Activated T-helper 1 cell treated with anti-CD3 and anti-CD28 coated beads, Interleukin-2, amount 50 U/mL, for 16 hours (primary cell): ENCODE data around the gene PRRG2.
A peak's percentile ranks its signal among the peaks of the same experiment; 100 is the strongest.

Experiments
- DNase-seq, 2 donors: peaks; one replicate each; pipeline ENCODE4 v3.0.0-alpha.2; 2020; ENCODE audit warnings: low read depth in 1 of 2, low spot score in 1 of 2

PRRG2 gene

GRCh38 chr19:49556412-49557398, 24.4 kb upstream of the PRRG2 start:
- DNase-seq, result no peak

GRCh38 chr19:49557641-49558325, 23.3 kb upstream of the PRRG2 start:
- no peak for DNase-seq

DNA sequence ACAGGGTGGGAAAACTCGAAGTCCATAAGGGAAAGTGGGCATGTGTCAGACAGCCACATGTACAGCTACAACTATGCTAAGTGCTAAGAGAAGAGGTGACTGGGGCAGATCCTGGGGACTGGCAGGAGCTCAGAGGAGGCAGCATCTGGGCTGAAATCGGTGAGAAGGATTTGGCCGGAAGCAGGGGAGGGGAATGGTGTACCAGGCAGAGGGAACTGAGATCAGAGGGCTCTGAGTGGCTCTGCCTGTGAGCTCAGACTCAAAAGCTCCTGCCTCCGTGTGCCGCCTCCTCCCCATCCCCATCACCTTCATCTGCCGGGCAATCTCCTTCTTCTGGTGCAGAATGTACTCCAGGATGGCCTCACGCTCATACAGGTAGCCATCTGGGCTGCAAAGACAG, 22.5 kb upstream of the PRRG2 start:
- no peak for DNase-seq

- no peak for DNase-seq
Observed at GRCh38 chr19:49559443-49559842, 21.7 kb upstream of the PRRG2 start.

DNA sequence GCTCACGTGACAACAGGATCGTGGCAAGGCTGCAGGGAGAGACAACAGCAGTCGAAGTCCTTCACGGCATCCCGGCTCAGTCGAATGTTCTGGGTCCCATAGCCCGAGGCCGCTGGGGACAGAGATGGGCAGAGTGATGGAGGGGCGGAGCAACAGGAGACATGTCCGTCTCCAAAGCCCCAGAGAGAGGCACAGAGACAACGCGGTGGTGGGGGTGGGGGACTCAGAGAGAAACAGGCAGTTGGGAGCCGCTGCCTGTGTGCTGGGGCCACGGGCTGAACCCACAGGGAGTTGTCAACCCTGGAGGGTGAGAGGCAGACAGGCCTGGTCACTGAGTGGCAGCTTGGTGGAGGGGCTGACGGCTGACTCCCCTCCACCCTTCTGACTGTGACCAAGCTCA, 21.2 kb upstream of the PRRG2 start:
- no peak for DNase-seq

GRCh38 chr19:49560358-49560900, 20.7 kb upstream of the PRRG2 start:
- DNase-seq, result no peak

DNA sequence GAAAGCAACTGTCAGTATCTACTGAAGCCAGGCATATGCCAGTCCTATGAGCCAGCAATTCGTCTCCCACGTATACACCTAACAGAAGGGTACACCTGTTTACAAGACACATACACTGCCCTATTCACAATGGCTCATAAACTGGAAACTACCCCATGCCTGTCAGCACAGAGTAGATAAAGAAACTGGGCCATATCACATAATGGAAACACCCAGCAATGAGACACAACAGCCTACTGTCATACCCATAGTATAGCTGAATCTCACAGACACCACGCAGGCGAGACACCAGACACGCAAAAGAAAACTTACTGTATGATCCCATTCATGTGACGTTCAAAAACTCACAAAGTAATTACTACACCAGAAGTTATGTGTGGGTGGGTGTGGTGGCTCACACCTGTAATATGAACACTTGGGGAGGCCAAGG, 16.5 kb upstream of the PRRG2 start:
- no peak for DNase-seq

- DNase-seq, result no peak
Observed at GRCh38 chr19:49565261-49565660, 15.9 kb upstream of the PRRG2 start.

GRCh38 chr19:49566302-49566701, 14.8 kb upstream of the PRRG2 start:
- no peak for DNase-seq

GRCh38 chr19:49567861-49568441, 13.2 kb upstream of the PRRG2 start:
- peak in 1 of 2 donors; percentile 51 for DNase-seq

DNA sequence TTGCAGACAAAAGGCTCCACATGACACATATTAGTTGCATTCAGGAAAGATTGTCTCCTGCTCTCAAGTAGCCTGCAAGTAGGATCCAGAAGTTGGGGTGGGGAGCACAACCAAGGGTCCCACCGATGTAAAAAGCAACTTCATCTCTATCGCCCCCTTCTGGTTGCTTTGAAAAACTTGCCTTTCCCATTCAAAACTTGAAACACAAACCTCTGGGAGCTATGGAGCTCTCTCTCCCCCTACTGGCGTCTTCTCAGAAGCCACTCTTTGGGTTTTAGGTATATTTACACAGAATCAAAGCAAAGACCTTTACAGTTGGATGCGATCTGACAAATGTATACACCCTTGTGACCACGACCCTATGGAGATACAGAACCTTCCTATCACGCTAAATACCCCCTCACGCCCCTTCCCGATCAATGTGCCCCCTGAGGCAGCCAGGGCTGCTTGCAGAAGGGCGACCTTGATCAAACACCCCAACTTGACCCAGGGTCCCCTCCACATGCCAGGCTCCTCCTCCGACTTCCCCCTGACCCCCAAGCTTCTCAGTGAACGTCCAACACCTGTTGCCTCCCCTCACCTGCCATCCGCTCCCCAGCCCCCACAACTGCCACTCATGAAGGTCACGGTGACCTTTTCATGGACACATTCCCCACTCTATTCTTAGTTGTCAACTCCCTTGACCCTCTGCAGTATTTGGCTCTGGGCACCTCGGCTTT, 10.8 kb upstream of the PRRG2 start:
- DNase-seq, result no peak

GRCh38 chr19:49570997-49571676, 10.0 kb upstream of the PRRG2 start:
- no peak for DNase-seq

DNA sequence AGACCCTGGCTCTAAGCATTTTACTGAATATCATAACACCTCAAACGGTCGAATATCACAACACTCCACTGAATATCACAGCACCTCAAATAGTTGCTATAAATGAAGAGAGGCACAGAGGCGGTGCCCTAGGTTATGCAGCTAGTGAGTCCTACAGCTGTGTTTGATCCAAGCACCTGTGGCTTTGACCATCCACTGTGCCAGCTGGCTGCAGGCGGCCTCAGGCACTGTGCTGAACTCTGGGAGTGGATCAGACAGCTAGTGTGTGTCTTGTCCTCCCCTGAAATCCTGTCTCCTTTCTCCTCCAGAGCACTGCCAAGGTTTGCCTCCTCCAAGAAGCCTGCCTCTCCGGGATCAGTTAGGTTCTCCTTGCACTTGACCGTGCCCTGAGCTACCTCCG, 8.1 kb upstream of the PRRG2 start:
- no peak for DNase-seq

DNA sequence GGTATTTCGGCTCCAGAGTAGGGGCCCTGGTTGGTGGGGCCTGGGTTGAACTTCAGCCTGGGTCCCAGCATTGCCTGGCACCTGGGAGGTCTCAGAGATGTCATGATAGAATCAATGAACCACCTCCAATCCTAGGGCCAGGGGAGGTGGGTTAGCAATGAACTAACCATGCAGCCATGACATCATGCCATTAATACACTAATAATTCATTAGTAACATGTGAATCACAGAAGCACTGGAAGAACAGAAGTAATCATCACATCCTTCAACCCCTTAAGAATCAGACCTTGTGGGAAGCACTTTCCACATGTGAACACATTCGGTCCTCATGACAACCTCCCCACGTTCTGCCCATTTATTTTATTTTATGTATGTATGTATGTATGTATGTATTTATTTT, 7.7 kb upstream of the PRRG2 start:
- no peak for DNase-seq

DNA sequence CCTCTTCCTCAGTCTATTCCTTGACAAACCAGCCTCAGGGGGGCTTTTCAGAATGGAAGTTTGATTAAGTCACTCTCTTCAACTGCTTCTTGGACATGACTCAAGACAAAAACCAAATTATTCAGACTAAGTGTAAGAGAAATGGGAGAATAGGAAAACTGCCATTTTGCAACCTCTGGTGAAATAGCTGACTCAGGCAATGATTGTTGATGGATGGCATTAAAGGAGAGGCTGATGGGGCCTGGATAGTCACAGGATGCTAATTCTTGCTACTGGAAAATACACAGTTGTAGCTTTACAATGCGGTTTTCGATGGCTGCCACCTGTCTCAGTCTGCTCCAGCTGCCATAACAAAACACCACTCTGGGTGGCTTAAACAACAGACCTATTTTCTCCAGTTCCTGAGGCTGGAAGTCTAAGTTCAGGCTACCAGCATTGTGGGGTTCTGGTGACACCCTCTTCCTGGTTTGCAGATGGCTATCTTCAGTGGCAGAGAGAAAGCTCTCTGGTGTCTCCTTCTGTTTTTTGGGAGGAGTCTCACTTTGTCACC, 6.8 kb upstream of the PRRG2 start:
- DNase-seq, result no peak

DNA sequence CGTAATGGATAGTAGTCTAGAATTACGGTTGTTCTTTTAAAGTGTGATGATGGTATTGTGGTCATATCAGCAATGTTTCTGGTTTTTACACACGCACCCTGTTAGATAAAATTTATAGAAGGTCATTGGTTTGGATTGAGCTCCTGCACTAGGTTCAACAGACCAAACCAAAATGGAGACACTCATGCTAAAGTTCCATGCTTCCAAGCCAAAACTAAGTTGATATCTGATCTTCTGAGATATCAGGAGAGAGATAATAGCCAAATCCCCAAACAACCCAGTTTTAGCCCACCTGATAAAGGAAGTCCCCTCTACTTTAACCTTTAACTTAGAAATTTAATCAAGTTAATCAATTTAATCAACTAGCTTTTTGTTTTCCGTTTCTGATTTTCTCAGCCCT, 1.9 kb upstream of the PRRG2 start:
- no peak for DNase-seq

- no peak for DNase-seq
Observed at GRCh38 chr19:49579947-49580263, 1.2 kb upstream of the PRRG2 start.

- peak; percentile 90 to 94 for DNase-seq
Observed at GRCh38 chr19:49580264-49581006, 681 bp upstream of the PRRG2 start, which contains the start of gene NOSIP. Gene NOSIP, minus strand, starts transcription at chr19:49580556. Its CDS starts 19,865 bp downstream, at chr19:49560691.

DNA sequence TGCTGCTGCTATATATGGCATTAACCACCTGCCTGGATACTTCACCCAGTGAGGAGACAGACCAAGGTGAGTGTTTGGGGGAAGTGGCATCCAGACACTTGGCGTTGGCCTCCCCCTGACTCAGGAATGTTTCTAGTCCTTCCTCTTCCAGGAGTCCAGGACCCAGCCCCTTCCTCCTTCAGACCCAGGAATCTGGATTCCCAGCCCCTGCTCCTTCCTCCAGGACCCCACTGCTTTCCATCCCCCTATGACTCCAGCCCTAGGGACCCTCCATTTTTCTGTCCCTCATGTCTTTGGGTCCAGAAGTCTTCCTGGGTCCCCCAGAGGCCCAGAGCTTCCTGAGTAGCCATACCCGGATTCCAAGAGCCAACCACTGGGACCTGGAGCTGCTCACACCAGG, 2.1 kb downstream of the PRRG2 start:
- DNase-seq, result no peak
